AG20443 (cell line): Measurements from ENCODE around the gene RAB12.
"Not testable (repeated sequence)": the region's sequence is repeated elsewhere in the genome, so short reads cannot be mapped to it uniquely, and the experiment has no call there.

Experiments
- DNase-seq: peaks from one replicate; pipeline ENCODE4 v3.0.0; 2012; ENCODE audit warnings: low spot score, mixed read lengths

Gene RAB12

GRCh38 chr18:8611916-8612576, 2.8 kb downstream of the RAB12 start:
- DNase-seq: no peak

- no peak for DNase-seq
Measured at GRCh38 chr18:8614875-8615274, 5.6 kb downstream of the RAB12 start.

- peak; percentile 93 for DNase-seq
Measured at GRCh38 chr18:8615397-8616027, 6.3 kb downstream of the RAB12 start.

GRCh38 chr18:8616028-8616401, 6.8 kb downstream of the RAB12 start:
- no peak for DNase-seq

GRCh38 chr18:8617907-8618306, 8.7 kb downstream of the RAB12 start:
- DNase-seq: no peak

GRCh38 chr18:8619041-8619440, 9.8 kb downstream of the RAB12 start:
- DNase-seq: no peak

GRCh38 chr18:8619835-8620577, 10.8 kb downstream of the RAB12 start:
- no peak for DNase-seq

- DNase-seq: no peak
Measured at GRCh38 chr18:8620845-8621244, 11.6 kb downstream of the RAB12 start.

- DNase-seq: not testable (repeated sequence)
Measured at GRCh38 chr18:8622625-8623024, 13.4 kb downstream of the RAB12 start.

- DNase-seq: no peak
Measured at GRCh38 chr18:8623549-8624106, 14.4 kb downstream of the RAB12 start.

- no peak for DNase-seq
Measured at GRCh38 chr18:8625461-8626092, 16.3 kb downstream of the RAB12 start.

GRCh38 chr18:8626414-8627106, 17.3 kb downstream of the RAB12 start:
- DNase-seq: no peak

- DNase-seq: no peak
Measured at GRCh38 chr18:8627107-8627472, 17.9 kb downstream of the RAB12 start.

- DNase-seq: no peak
Measured at GRCh38 chr18:8627540-8627939, 18.3 kb downstream of the RAB12 start.

- DNase-seq: no peak
Measured at GRCh38 chr18:8629602-8630001, 20.4 kb downstream of the RAB12 start.

GRCh38 chr18:8630546-8630945, 21.3 kb downstream of the RAB12 start:
- DNase-seq: no peak

GRCh38 chr18:8631265-8631664, 22.0 kb downstream of the RAB12 start:
- no peak for DNase-seq

- no peak for DNase-seq
Measured at GRCh38 chr18:8632386-8632785, 23.1 kb downstream of the RAB12 start.

GRCh38 chr18:8634508-8634907, 25.3 kb downstream of the RAB12 start:
- no peak for DNase-seq

GRCh38 chr18:8635087-8635486, 25.9 kb downstream of the RAB12 start:
- DNase-seq: peak; percentile 22

GRCh38 chr18:8639762-8640161, 30.5 kb downstream of the RAB12 start:
- no peak for DNase-seq

GRCh38 chr18:8643326-8643878, 34.2 kb downstream of the RAB12 start:
- DNase-seq: no peak
